ENCODE results near the gene UBAP1L.

- TF ChIP-seq CTCF (optimal IDR thresholded peaks at IDR 0.05 in 1 of 3, IDR thresholded peaks at IDR 0.05 in 1 of 3, conservative IDR thresholded peaks at IDR 0.05 in 1 of 3; ENCODE audit: extremely low read depth in 1 of 3, insufficient read depth in 2 of 3, low read length in 3 of 3) (no peak), EZH2 (IDR thresholded peaks at IDR 0.05; ENCODE audit: low read length) (no peak)
These were observed 43.6 kb downstream of the UBAP1L start for GRCh38 chr15:65071381-65071811.

Measured in keratinocyte (primary cell).